ENCODE results near the gene FBXO2. TPM values are rescaled to one million over a fixed set of nuclear protein-coding genes. Genes with fewer than 3 reads are reported as not detected.

Gene FBXO2
- total and polyA plus RNA-seq, 9 of the 15 experiments (the other 6 are each of a cell fraction or from before 2014, with no cell fraction given), result 0.04 to 1.9 (median 0.27) TPM

DNA sequence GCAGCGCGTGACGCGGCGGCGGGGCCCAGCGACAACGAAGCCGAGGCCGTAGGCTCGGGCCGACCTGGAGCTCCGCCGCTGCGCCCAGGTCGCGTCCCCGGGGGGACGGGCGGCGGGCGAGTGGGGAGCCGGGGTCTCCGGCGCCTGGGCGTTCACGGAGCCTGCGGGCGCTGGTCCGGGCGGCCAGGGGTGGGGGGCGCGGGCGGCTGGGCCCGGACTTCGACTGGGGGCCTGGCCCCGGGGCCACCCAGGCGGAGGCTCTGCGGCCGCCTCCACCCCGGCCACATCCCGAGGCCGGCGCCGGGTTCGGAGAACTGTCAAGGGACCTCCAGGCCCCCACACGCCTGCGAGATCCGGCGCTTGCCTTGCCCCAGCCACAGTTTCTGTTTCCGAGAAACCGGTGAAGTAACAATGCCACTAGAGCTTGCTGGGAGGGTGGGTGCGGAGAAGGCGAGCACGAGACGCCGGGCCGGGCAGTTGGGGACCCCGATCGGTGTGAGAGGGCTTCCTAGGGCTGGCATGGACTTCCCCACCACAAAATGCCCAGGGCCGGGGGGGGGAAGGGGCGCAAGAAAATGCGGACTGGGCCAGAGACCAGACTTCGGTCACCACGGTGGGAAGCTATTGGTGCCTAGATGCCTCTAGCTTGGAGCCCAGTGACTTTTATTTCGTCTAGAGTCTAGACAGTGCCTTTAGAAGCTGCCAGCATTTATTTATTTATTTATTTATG, 10.3 kb upstream of the FBXO2 start:
- H3K4me2 ChIP-seq (ENCODE audit: insufficient read depth, low read length), result peak overlapping the region; percentile 75
- intact Hi-C loops (cut with micrococcal nuclease) (loop anchor here (10.0 kb wide), 1 partner anchor 220 kb away; no protein-coding TSS in a partner anchor), in situ Hi-C loops (cut with MboI) (no loop called here)
- 0 out of 2 replicates have a peak, but pooled peaks have one; percentile 6 for TF ChIP-seq ZBED1 (IDR thresholded peaks at IDR 0.05)
- peak in 1 of 2 experiments; percentile 8; a peak in 1 of 4 replicates for TF ChIP-seq NONO (IDR thresholded peaks at IDR 0.05; ENCODE audit: low read depth in 2 of 2, low read length in 1 of 2)
- no peak for TF ChIP-seq HNRNPLL (IDR thresholded peaks at IDR 0.05; ENCODE audit: low read depth, low read length, poor library complexity, severe bottlenecking)
- TF ChIP-seq CEBPG (CRISPR knock-in tag; IDR thresholded peaks at IDR 0.05), result peak; percentile 11; the same call in 1 of the 2 replicates
- no peak for TF ChIP-seq CEBPG (tag; conservative IDR thresholded peaks at IDR 0.05 in 1 of 2, IDR thresholded peaks at IDR 0.05 in 1 of 2)
- no peak for TF ChIP-seq NCOA6 (IDR thresholded peaks at IDR 0.05)
- peak; percentile 51; the same call in 1 of the 2 replicates for TF ChIP-seq SMAD4 (CRISPR knock-in tag; conservative IDR thresholded peaks at IDR 0.05)
- TF ChIP-seq RBFOX2 (IDR thresholded peaks at IDR 0.05; ENCODE audit: low read depth, low read length), result peak; percentile 56; the same call in 1 of the 2 replicates
- peak; percentile 39 for TF ChIP-seq KDM5B (IDR thresholded peaks at IDR 0.05; ENCODE audit: insufficient replicate concordance, low read depth, low read length)
- no peak for TF ChIP-seq ELF4 (CRISPR knock-in tag; IDR thresholded peaks at IDR 0.05)
- TF ChIP-seq RB1 (IDR thresholded peaks at IDR 0.05; ENCODE audit: low read depth), result 0 out of 2 replicates have a peak, but pooled peaks have one; percentile 7
- TF ChIP-seq ZC3H11A (IDR thresholded peaks at IDR 0.05; ENCODE audit: low read depth, low read length), result no peak
- peak; percentile 28 for TF ChIP-seq L3MBTL2 (IDR thresholded peaks at IDR 0.05)

More for the DNA sequence above, 10.3 kb upstream of the FBXO2 start:
- DNase-seq (ENCODE audit: extremely low read depth in 1 of 4, low spot score in 3 of 4), result peak in 2 of 4 experiments; percentile 62
- H3K9me1 ChIP-seq (ENCODE audit: control insufficient read depth, insufficient read depth, low read length), result no peaks in the 10 kb centered on the region
- peaks cover 7% of the 10 kb centered on the region for H3K79me2 ChIP-seq (ENCODE audit: control insufficient read depth, insufficient read depth, low read length)
- BruUV-seq (replicated peaks), result TSS peak; percentile 34
- no peaks in the 10 kb centered on the region for H3K9me3 ChIP-seq (replicated peaks; ENCODE audit: control insufficient read depth, insufficient read depth, low read depth, low read length)
- H3K27ac ChIP-seq (ENCODE audit: extremely low read depth, low read depth, low read length), result peak overlapping the region; percentile 76
- H3K4me1 ChIP-seq (replicated peaks in 1 of 2; ENCODE audit: control insufficient read depth in 2 of 2, insufficient read depth in 2 of 2, low read length in 2 of 2), result peaks cover 6 to 41% of the 10 kb centered on the region in 2 experiments; a peak in 4 of 5 replicates
- no peaks in the 10 kb centered on the region for H4K20me1 ChIP-seq (replicated peaks; ENCODE audit: control insufficient read depth, insufficient read depth, low read length)
- CTCF ChIA-PET (ENCODE audit: low intra/inter-chr PET ratio), result interaction anchor here (0.9 to 2.4 kb wide), 3 partner anchors 14 to 85 kb away, joined by 4 to 17 read pairs (median 8); no protein-coding TSS in a partner anchor
- peak overlapping the region; percentile 69 for H2AFZ ChIP-seq (ENCODE audit: low read depth, low read length)
- POLR2A ChIA-PET, result interaction anchor here (0.6 to 2.5 kb wide), 19 partner anchors 9 to 280 kb away, joined by 3 to 18 read pairs (median 4); partner anchors contain the start of genes FBXO2 and FBXO44
- H3K36me3 ChIP-seq (ENCODE audit: control insufficient read depth, insufficient read depth, low read length), result peaks cover 26% of the 10 kb centered on the region; the same call in 1 of the 3 replicates
- no peaks in the 10 kb centered on the region for H3K27me3 ChIP-seq (ENCODE audit: control insufficient read depth in 2 of 2, insufficient read depth in 2 of 2, low read length in 2 of 2)
- peak overlapping the region; percentile 60 for H3K4me3 ChIP-seq
- ATAC-seq, result peak; percentile 45
- H3K9ac ChIP-seq (ENCODE audit: insufficient read depth in 1 of 2, low read depth in 2 of 2, low read length in 2 of 2), result peak overlapping the region; percentile 63 to 95
- 5% methylated on average over 36 of the region's 66 CpGs for WGBS (ENCODE audit: insufficient coverage, low coverage, missing lambda C conversion rate)
- FAIRE-seq, result peak; percentile 44

Measured in K562 (cell line).